Measurements from ENCODE around the gene SMOC1. TPM values are rescaled to one million over a fixed set of nuclear protein-coding genes. Genes with fewer than 3 reads are reported as not detected.

The SMOC1 gene
- total RNA-seq, 1 donor from 2014 or later: not detected

DNA sequence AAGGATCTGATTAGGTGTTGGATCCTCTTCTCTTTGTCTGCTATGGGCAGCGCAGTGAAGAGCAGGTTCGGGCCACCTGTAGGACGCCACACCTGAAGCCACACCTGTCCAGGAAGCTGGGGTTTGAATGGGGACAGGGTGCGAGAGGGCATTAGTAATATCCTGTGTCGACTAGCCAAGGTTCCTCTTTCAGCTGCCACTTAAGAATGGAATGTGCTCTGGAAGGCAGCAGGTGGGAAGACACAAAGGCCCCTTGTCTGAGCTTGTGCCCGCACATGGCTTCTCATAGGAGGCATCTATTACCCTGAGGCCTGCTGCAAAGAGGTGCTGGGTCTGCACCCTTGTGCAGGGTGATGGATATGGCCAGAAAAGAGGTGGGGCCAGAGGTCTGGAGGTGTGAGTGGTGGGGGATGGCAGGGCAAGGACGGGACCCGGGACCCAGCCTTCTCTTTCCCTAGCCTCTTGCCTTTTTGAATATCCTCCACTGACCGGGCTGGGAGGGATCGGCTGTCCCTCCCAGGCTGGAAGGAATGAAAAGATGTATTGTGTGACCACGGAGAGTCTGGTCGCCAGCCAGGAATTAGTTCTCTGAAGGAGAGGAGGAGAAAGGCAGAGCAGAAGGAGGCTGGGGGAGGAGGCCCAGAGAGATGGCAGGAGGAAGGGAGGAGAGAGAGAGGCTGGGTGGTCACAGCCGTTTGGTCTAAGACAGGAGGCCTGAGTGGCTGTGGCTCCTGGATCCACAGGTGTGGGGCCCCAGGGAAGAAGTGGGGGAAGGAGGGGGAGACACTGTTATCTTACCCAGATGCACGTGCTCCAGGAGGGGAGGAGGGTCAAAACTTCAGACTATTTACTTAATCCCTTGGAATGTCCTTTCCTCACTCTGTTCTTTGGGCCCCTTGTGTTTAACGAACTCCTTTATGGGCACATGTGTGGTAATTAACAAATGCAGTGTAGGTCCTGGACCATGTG, 101.5 kb downstream of the SMOC1 start:
- intact Hi-C loops (cut with micrococcal nuclease): no loop called here

- intact Hi-C loops (cut with micrococcal nuclease): no loop called here
Observed at GRCh38 chr14:69982220-69982839, 103.1 kb downstream of the SMOC1 start.

- intact Hi-C loops (cut with micrococcal nuclease): no loop called here
Observed at GRCh38 chr14:69982886-69983285, 103.7 kb downstream of the SMOC1 start.

- intact Hi-C loops (cut with micrococcal nuclease): no loop called here
Observed at GRCh38 chr14:69983317-69983716, 104.1 kb downstream of the SMOC1 start.

DNA sequence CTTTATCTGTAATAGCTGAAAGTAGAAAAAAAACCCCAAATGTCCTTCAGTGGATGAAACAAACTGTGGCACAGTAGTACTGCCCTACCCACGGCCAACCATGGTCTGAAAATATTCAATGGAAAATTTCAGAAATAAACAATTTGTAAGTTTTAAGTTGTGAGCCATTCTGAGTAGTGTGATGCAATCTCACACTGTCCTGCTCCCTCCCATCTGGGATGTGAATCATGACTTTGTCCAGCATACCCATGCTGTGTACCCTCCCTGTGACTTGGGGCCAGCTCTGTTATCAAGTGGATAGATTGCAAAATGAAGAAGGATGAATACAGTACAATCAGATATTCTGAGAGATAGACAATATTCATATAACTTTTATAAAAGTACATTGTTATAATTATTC, 106.2 kb downstream of the SMOC1 start:
- intact Hi-C loops (cut with micrococcal nuclease): no loop called here

DNA sequence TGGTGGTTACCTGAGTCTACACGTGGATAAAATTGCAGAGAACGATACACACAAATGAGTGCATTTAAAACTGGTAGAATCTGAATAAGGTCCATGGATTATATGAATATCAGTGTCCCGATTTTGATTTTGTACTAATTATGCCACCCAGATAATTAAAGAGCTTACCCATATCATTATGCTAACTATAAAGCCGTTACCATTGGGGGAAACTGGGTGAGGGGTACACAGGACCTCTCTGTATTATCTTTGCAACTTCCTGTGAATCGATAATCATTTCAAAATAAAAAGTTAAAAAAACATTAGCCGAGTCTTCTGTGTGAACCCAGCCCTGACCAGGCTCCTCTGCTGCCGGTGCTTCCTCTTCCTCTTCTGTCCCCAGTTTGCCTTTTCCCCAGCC, 107.1 kb downstream of the SMOC1 start:
- intact Hi-C loops (cut with micrococcal nuclease): no loop called here

- intact Hi-C loops (cut with micrococcal nuclease): no loop called here
Observed at GRCh38 chr14:69987406-69988121, 108.3 kb downstream of the SMOC1 start.

DNA sequence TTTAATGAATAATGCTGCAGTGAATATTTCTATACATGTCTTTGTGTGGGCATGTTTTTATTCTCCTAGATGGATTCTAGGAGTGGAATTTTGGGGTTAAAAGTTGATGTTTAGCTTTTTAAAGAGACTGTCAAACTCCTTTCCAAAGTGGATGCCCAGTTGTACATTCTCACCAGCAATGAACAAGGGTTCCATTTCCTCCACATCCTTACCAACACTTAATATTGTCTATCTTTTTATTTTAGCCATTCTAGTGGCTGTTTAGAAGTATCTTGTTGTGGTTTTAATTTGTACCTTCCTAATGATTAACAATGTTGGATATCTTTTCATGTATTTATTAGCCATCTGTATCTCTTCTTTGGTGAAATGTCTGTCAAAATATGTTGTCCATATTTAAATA, 109.8 kb downstream of the SMOC1 start:
- intact Hi-C loops (cut with micrococcal nuclease): no loop called here

DNA sequence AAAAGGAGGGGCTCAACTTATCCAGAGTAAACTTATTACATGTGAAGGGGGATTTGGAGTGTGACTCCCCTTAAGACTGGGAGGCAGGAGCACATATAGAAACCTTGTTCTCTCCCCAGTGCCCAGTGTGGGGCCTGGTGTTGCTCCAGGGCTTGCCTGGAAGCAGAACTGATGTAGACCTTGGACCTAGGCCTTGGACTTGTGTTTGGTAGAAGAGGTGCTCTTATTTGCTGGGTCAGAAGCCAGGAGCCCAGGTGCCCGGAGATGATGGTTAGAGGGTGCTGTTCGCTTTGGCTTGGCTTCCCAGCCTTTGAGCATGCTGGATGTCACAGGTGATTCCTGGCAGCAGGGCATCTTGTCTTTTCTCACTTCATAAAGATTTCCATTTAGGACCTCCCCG, 110.4 kb downstream of the SMOC1 start:
- intact Hi-C loops (cut with micrococcal nuclease): no loop called here

DNA sequence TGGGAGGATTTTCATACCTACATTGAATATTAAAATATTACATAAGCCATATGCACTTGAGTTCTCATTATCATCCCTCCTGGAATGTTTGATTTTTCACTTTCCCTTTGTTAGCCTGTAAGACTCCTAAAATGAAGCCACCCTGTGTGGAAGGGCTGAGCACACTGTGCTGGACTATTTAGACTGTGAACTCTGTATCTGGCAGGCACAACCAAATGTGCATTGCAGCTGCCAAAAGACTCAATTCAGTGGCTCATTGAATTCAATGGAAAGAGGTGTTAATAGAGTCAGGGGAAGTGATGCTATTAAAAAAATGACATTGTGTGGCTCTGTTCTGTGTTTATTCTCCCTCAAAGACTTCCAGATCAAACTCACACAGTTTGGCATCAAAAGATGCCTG, 111.1 kb downstream of the SMOC1 start:
- intact Hi-C loops (cut with micrococcal nuclease): no loop called here

DNA sequence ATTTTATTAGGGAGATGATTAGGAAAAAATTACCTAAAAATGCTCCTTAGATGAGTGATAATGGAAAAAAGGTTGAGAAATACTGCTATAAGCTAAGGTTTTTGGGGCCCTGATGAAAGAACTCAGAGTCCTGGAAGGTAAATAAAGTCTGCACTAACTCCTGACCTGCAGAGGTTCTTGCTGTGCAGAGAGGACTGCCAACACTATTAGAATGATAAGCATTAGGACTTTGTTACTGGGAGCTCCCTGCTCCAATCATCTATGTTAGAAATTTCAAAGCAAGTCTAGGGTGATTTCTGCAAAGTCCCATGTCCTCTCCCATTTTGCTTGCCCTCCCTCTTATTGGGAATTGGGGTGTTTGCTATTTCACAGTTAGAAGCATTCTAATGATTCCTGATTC, 112.2 kb downstream of the SMOC1 start:
- intact Hi-C loops (cut with micrococcal nuclease): no loop called here

- intact Hi-C loops (cut with micrococcal nuclease): no loop called here
Observed at GRCh38 chr14:69992564-69992963, 113.3 kb downstream of the SMOC1 start.

- intact Hi-C loops (cut with micrococcal nuclease): no loop called here
Observed at GRCh38 chr14:69993326-69993725, 114.1 kb downstream of the SMOC1 start.

- intact Hi-C loops (cut with micrococcal nuclease): no loop called here
Observed at GRCh38 chr14:69994002-69994401, 114.8 kb downstream of the SMOC1 start.

DNA sequence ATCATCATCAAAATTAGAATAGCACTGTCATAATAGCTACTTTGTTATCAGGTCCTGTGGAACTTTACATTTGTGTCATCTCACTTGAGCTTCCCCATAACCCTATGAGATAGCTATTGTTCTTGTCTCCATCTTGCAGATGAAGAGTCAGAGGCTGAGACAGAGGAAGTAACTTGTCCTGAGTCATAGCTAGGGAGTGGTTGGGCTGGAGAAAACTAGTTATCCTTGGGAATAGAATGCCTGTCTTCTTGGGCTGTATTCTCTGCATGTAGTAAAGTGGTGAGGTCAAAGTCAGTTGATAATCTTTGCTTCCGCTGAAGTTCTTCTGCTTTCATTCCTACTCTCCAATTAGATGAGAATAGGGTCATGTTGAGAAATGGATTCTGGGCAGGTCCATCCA, 117.0 kb downstream of the SMOC1 start:
- intact Hi-C loops (cut with micrococcal nuclease): no loop called here

DNA sequence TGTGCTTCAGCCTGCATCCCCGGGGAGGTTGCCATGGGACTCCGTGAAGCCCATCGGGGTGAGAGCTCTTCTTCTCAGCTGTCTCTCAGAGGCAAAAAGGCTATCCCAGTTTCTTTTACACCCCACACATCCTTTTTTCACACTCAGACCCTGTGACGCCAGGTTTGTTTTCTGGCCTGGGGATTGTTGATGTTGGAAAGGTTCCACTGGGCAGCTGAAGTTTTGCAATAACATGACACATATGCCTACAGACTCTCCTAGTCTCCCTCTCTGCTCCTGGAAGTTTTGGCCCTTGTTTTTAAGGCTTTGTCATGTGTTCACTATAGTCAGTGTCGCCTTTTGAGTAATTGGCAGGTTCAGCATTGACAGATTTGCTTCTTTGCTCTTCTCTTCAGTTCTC, 118.6 kb downstream of the SMOC1 start:
- intact Hi-C loops (cut with micrococcal nuclease): no loop called here

GRCh38 chr14:69999261-69999674, 120.1 kb downstream of the SMOC1 start:
- intact Hi-C loops (cut with micrococcal nuclease): no loop called here

DNA sequence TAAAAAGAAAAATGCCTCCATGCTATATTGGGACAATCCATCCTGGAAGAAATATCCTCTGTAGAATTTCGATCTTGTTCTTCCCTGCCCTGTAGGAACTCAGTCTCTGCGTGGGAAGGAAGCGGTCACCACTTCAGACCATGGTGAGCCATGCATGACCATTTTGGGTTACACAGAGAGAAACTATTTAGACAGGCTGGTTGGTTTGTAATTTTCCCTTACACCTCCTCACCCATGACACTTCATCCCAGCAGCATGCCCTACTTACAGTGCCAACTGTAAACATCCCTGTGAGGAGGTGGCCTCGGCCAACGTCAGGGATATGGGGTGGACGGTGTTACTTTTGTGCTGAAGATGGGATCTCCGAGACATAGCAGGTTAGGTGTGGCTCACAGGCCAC, 121.4 kb downstream of the SMOC1 start:
- intact Hi-C loops (cut with micrococcal nuclease): no loop called here

DNA sequence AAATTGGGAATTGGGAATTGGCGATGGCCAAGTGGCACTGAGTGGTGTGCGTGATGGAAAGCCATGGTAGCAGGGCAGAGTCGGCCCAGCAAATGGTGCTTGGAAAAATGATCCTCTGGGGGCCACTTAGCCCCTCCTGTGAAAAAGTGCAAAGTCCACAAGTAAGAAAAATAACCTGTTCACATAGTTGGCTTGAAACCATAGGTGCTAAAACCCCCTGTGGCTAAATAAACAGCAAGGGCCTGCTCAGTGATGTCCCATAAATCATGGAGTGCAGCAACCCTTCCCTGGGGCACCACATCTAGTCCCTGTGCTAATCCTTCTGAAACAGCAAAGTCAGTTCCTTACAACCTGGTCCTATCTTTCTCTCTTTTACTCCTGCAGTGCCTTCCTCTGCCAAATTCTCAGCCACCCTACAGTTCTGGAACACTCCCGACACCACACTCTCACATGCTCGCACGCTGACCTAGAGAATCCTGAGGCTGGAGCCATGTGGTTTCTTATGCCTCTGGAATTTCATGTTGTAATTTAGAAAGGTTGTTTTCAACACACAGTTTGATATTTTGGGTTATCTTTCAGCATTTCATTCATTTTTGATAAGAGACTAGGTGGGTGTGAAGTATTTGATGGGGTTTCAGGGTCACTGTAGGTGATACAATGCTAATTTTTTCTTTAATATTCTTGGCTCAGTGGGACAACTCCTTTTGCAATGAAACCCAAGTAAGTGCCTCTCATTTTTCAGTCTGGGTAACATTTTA, 123.6 kb downstream of the SMOC1 start:
- intact Hi-C loops (cut with micrococcal nuclease): no loop called here

GRCh38 chr14:70004791-70005190, 125.6 kb downstream of the SMOC1 start:
- intact Hi-C loops (cut with micrococcal nuclease): no loop called here

GRCh38 chr14:70005281-70005805, 126.1 kb downstream of the SMOC1 start:
- intact Hi-C loops (cut with micrococcal nuclease): no loop called here
